K562 (cell line): Measurements from ENCODE around the gene PPTC7. TPM values are rescaled to one million over a fixed set of nuclear protein-coding genes. Genes with fewer than 3 reads are reported as not detected.

Experiments used
- ARID3B ChIP-seq: fragments of 250-450 bp; sonication (Bioruptor Pico); IDR thresholded peaks from 2 replicates; pipeline ENCODE4 v1.4.0; 2020; ENCODE audit warnings: borderline replicate concordance
- ARNT ChIP-seq, 2 experiments: fragments of 450-650 bp; IDR thresholded peaks; 2 replicates each; pipeline ENCODE4 v1.6.1; 2016; ENCODE audit warnings: mild to moderate bottlenecking in 1 of 2
- BCL6 ChIP-seq: fragments of 250-450 bp; sonication (Bioruptor Pico); IDR thresholded peaks from 2 replicates; pipeline ENCODE4 v1.4.0; 2020
- CBFA2T3 ChIP-seq: fragments of 450-650 bp; IDR thresholded peaks from 2 replicates; pipeline ENCODE4 v1.6.1; 2017
- CBX1 ChIP-seq: sonication (generic); IDR thresholded peaks from 2 replicates; pipeline ENCODE4 v1.6.1; 2016; ENCODE audit warnings: antibody characterized with exemption, low read depth, mild to moderate bottlenecking
- E2F3 ChIP-seq: fragments of 250-450 bp; sonication (Bioruptor Pico); IDR thresholded peaks from 2 replicates; pipeline ENCODE4 v1.4.0; 2020; ENCODE audit warnings: mild to moderate bottlenecking
- ELK1 ChIP-seq: sonication (generic); formaldehyde crosslinking; IDR thresholded peaks from 2 replicates; pipeline ENCODE4 v1.8.1; 2022; ENCODE audit warnings: missing genetic modification reagents
- FOXA1 ChIP-seq: fragments of 450-650 bp; IDR thresholded peaks from 2 replicates; pipeline ENCODE4 v1.6.1; 2016; ENCODE audit warnings: mild to moderate bottlenecking, borderline replicate concordance
- GABPB2 ChIP-seq: fragments of 250-450 bp; sonication (Bioruptor Pico); conservative IDR thresholded peaks from 2 replicates; pipeline ENCODE4 v1.5.1; 2021; ENCODE audit warnings: mild to moderate bottlenecking
- HNRNPL ChIP-seq: fragments of 200-400 bp; formaldehyde crosslinking; IDR thresholded peaks from 2 replicates; pipeline ENCODE4 v1.6.1; 2017; ENCODE audit warnings: low read depth, mild to moderate bottlenecking, low read length
- HNRNPLL ChIP-seq: fragments of 200-400 bp; formaldehyde crosslinking; IDR thresholded peaks from 2 replicates; pipeline ENCODE4 v1.6.1; 2017; ENCODE audit warnings: low read length, low read depth, mild to moderate bottlenecking; ENCODE audit not compliant: poor library complexity, severe bottlenecking
- NBN ChIP-seq: fragments of 450-650 bp; IDR thresholded peaks from 2 replicates; pipeline ENCODE4 v1.6.1; 2016; ENCODE audit warnings: low read depth, mild to moderate bottlenecking
- NR2C2 ChIP-seq, 2 experiments: fragments of 200-800 bp in 1 of 2; sonication (Bioruptor generic) in 1 of 2; sonication (generic) in 1 of 2; formaldehyde crosslinking in 1 of 2; IDR thresholded peaks; 2 replicates each; pipeline versions ENCODE4 v1.6.1 to v1.8.0; 2016 to 2022; ENCODE audit warnings: mild to moderate bottlenecking in 1 of 2, missing compliant biosample characterization in 1 of 2, missing genetic modification characterization in 1 of 2, missing genetic modification reagents in 1 of 2
- NRF1 ChIP-seq, 2 experiments: fragments of 450-650 bp; IDR thresholded peaks in 1 of 2; conservative IDR thresholded peaks in 1 of 2; 2 replicates each; pipeline ENCODE4 v1.6.1; 2014; ENCODE audit warnings: mild to moderate bottlenecking in 2 of 2
- RBM34 ChIP-seq: fragments of 200-400 bp; formaldehyde crosslinking; IDR thresholded peaks from 2 replicates; pipeline ENCODE4 v1.6.1; 2018; ENCODE audit warnings: low read length, borderline replicate concordance; ENCODE audit not compliant: insufficient read depth
- SMARCC2 ChIP-seq: fragments of 450-650 bp; IDR thresholded peaks from 2 replicates; pipeline ENCODE4 v1.6.1; 2017; ENCODE audit warnings: antibody characterized with exemption, moderate library complexity, mild to moderate bottlenecking, low read depth
- SNAPC5 ChIP-seq: fragments of 250-450 bp; sonication (Bioruptor Pico); IDR thresholded peaks from 2 replicates; pipeline ENCODE4 v1.8.0; 2021; ENCODE audit warnings: moderate library complexity, mild to moderate bottlenecking, inconsistent platforms
- SNIP1 ChIP-seq: fragments of 450-650 bp; IDR thresholded peaks from 2 replicates; pipeline ENCODE4 v1.7.1; 2017; ENCODE audit warnings: low read depth, mild to moderate bottlenecking
- TFAP4 ChIP-seq: sonication (generic); formaldehyde crosslinking; IDR thresholded peaks from 2 replicates; pipeline ENCODE4 v1.8.0; 2022; ENCODE audit warnings: missing genetic modification reagents, mild to moderate bottlenecking, moderate library complexity, borderline replicate concordance
- VEZF1 ChIP-seq: fragments of 200-800 bp; sonication (Bioruptor generic); IDR thresholded peaks from 2 replicates; pipeline ENCODE4 v1.6.1; 2017; ENCODE audit warnings: missing genetic modification characterization, missing compliant biosample characterization
- ZNF354B ChIP-seq: fragments of 250-450 bp; sonication (Bioruptor Pico); IDR thresholded peaks from 2 replicates; pipeline ENCODE4 v1.4.0; 2020
- polyA plus RNA-seq, 8 experiments: library from polyadenylated mRNA; depleted of rRNA in 4 of 8; stranded (reverse) in 5 of 8; unstranded in 3 of 8; fragments of >200 nt; fragmentation: Nextera tagmentation in 2 of 8; fragmentation: Illumina TruSeq in 1 of 8; extraction: Ambion mirVana in 2 of 8; extraction: Trizol in 1 of 8; gene quantifications; 2 replicates each; pipeline versions ENCODE4 v1.2.1 to v1.2.3, GENCODE V29; 2011 to 2014; ENCODE audit warnings: inconsistent platforms in 1 of 8, missing spikeins in 1 of 8
- total RNA-seq, 7 experiments: library from RNA; depleted of rRNA in 6 of 7; stranded (reverse); fragments of >200 nt in 6 of 7; fragmentation: Illumina TruSeq in 2 of 7; extraction: Trizol in 2 of 7; gene quantifications; 2 replicates each; pipeline versions ENCODE4 v1.2.1 to v1.2.3, GENCODE V29; 2011 to 2021; ENCODE audit warnings: low replicate concordance in 1 of 7

PPTC7 gene
- total and polyA plus RNA-seq, 9 of the 15 experiments (the other 6 are each of a cell fraction or from before 2014, with no cell fraction given), result 2.6 to 23.1 (median 11.9) TPM

- TF ChIP-seq NBN (peak; percentile 90), ARNT (IDR thresholded peaks at IDR 0.05) (peak in 1 of 2 experiments; percentile 85; a peak in 1 of 4 replicates), SNAPC5 (CRISPR knock-in tag) (no peak), VEZF1 (CRISPR knock-in tag) (peak; percentile 66), TFAP4 (CRISPR knock-in tag) (peak; percentile 95), RBM34 (no peak), NRF1 (conservative IDR thresholded peaks at IDR 0.05 in 1 of 2, IDR thresholded peaks at IDR 0.05 in 1 of 2) (peak; percentile 28 to 48; a peak in 3 of 4 replicates), E2F3 (CRISPR knock-in tag) (peak; percentile 99), GABPB2 (CRISPR knock-in tag) (no peak), HNRNPLL (peak; percentile 74), CBFA2T3 (no peak), SNIP1 (no peak), FOXA1 (no peak), ELK1 (CRISPR knock-in tag) (no peak), ZNF354B (CRISPR knock-in tag) (peak; percentile 71; the same call in 1 of the 2 replicates), NR2C2 (CRISPR knock-in tag; IDR thresholded peaks at IDR 0.05) (peak; percentile 88), NR2C2 (tag; IDR thresholded peaks at IDR 0.05) (peak; percentile 73), BCL6 (CRISPR knock-in tag) (no peak), HNRNPL (no peak), ARID3B (peak; percentile 68; the same call in 1 of the 2 replicates), CBX1 (peak; percentile 41; the same call in 1 of the 2 replicates), SMARCC2 (no peak)
Measured at GRCh38 chr12:110501752-110502738, 81.1 kb downstream of the PPTC7 start, which contains the start of the genes RAD9B and VPS29 (continued).
